Tibial nerve (tissue), 4 donors: ENCODE data around the gene ASB16. TPM values are rescaled to one million over a fixed set of nuclear protein-coding genes. Genes with fewer than 3 reads are reported as not detected.

Experiments
- DNase-seq, 2 donors: peaks; one replicate each; pipeline ENCODE4 v3.0.0-alpha.2; 2019; ENCODE audit warnings: low spot score in 2 of 2
- H3K27ac ChIP-seq, 4 donors: fragments of 200-600 bp; sonication (generic) in 3 of 4; one replicate each; pipeline ENCODE4 v1.5.1; 2017 to 2019; ENCODE audit warnings: mild to moderate bottlenecking in 1 of 4
- H3K27me3 ChIP-seq, 2 donors: fragments of 200-600 bp; sonication (generic) in 1 of 2; one replicate each; pipeline versions ENCODE4 v1.5.1 to v1.6.0; 2017 to 2019
- H3K36me3 ChIP-seq, 3 donors: fragments of 200-600 bp; sonication (generic); one replicate each; pipeline ENCODE4 v1.5.1; 2018 to 2019
- H3K4me1 ChIP-seq, 4 donors: fragments of 200-600 bp; sonication (generic) in 3 of 4; one replicate each; pipeline ENCODE4 v1.5.1; 2017 to 2019
- H3K4me3 ChIP-seq, 4 donors: fragments of 200-600 bp; sonication (generic) in 3 of 4; one replicate each; pipeline ENCODE4 v1.5.1; 2017 to 2019; ENCODE audit warnings: mild to moderate bottlenecking in 1 of 4, moderate library complexity in 1 of 4
- H3K9me3 ChIP-seq, 4 donors: fragments of 200-600 bp; sonication (generic) in 3 of 4; one replicate each; pipeline ENCODE4 v1.5.1; 2017 to 2019
- CTCF ChIP-seq, 5 experiments: fragments of 200-600 bp in 3 of 5; fragments of 450-650 bp in 2 of 5; sonication (generic) in 3 of 5; IDR thresholded peaks; one replicate each; pipeline ENCODE4 v1.5.1; 2016 to 2019; ENCODE audit warnings: antibody characterized with exemption in 5 of 5, mild to moderate bottlenecking in 3 of 5, moderate library complexity in 2 of 5
- EP300 ChIP-seq, 2 donors: sonication (generic); formaldehyde crosslinking; IDR thresholded peaks; one replicate each; pipeline ENCODE4 v1.6.1; 2017; ENCODE audit warnings: antibody characterized with exemption in 2 of 2, mild to moderate bottlenecking in 1 of 2
- POLR2A ChIP-seq, 2 donors: fragments of 450-650 bp; IDR thresholded peaks; one replicate each; pipeline ENCODE4 v1.6.1; 2017; ENCODE audit warnings: antibody characterized with exemption in 2 of 2, mild to moderate bottlenecking in 2 of 2, moderate library complexity in 2 of 2
- WGBS, 2 donors: methylation state at CpG; one replicate each; pipeline ENCODE4 v1.1.5; 2018; 5-methylcytosine and 5-hydroxymethylcytosine counted together
- total RNA-seq, 4 donors: library from RNA; depleted of rRNA; stranded (reverse); fragments of >200 nt; gene quantifications; one replicate each; pipeline ENCODE4 v1.1.0, GENCODE V29; 2016

ASB16 gene
- total RNA-seq, 4 donors from 2014 or later, result 2.7 TPM; not detected in 3

GRCh38 chr17:44219108-44219615, 48.7 kb downstream of the ASB16 start:
- no peaks in the 10 kb centered on the region for H3K9me3 ChIP-seq
- H3K4me1 ChIP-seq, result peaks cover 4 to 57% (median 38%) of the 10 kb centered on the region in 4 donors
- DNase-seq, result peak in 1 of 2 donors; percentile 31
- peak overlapping the region; percentile 95 to 99 (median 98) for H3K27ac ChIP-seq
- TF ChIP-seq EP300 (IDR thresholded peaks at IDR 0.05), result no peak
- TF ChIP-seq POLR2A (IDR thresholded peaks at IDR 0.05), result peak in 1 of 2 donors; percentile 19
- TF ChIP-seq CTCF (IDR thresholded peaks at IDR 0.05), result peak; percentile 52 to 90 (median 81)
- WGBS, 2 donors, result 0% methylated on average over 12 to 13 of the region's 73 CpGs
- H3K4me3 ChIP-seq, result peak overlapping the region; percentile 50 to 85 (median 76)
- H3K36me3 ChIP-seq, result peaks cover 0 to 25% (median 16%) of the 10 kb centered on the region in 3 donors
- H3K27me3 ChIP-seq, result no peaks in the 10 kb centered on the region

GRCh38 chr17:44219616-44220212, 49.2 kb downstream of the ASB16 start, which contains the start of gene UBTF:
Gene UBTF (minus strand): TSS chr17:44219675. CDS start chr17:44218229, 1,446 bp downstream.
- Histone ChIP-seq H3K4me3 (peak within 1 kb of the TSS; percentile 76 to 95 (median 81)), H3K9me3 (no peaks in the 10 kb centered on the region), H3K27ac (peak within 1 kb of the TSS; percentile 95 to 99 (median 98)), H3K36me3 (peaks cover 0 to 20% (median 15%) of the 10 kb centered on the region in 3 donors), H3K4me1 (peaks cover 4 to 59% (median 38%) of the 10 kb centered on the region in 4 donors), H3K27me3 (no peaks in the 10 kb centered on the region)
- WGBS, 2 donors, result 0% methylated on average over 10 of the region's 76 CpGs; no CpG with 5 or more reads in 1 of the 2 donors
- TF ChIP-seq POLR2A (IDR thresholded peaks at IDR 0.05), result no peak
- no peak for TF ChIP-seq CTCF (IDR thresholded peaks at IDR 0.05)
- no peak for DNase-seq

GRCh38 chr17:44220213-44221083, 49.9 kb downstream of the ASB16 start:
- peak overlapping the region; percentile 76 to 95 (median 81) for H3K4me3 ChIP-seq
- H3K4me1 ChIP-seq, result peaks cover 4 to 57% (median 38%) of the 10 kb centered on the region in 4 donors
- H3K27ac ChIP-seq, result peak overlapping the region; percentile 95 to 99 (median 98)
- WGBS, 2 donors, result 1% methylated on average over 55 to 61 of the region's 108 CpGs
- DNase-seq, result no peak
- peak in 1 of 2 donors; percentile 21 for TF ChIP-seq EP300 (IDR thresholded peaks at IDR 0.05)
- no peak for TF ChIP-seq CTCF (IDR thresholded peaks at IDR 0.05)
- H3K27me3 ChIP-seq, result no peaks in the 10 kb centered on the region
- H3K36me3 ChIP-seq, result peaks cover 0 to 12% (median 8%) of the 10 kb centered on the region in 3 donors
- no peaks in the 10 kb centered on the region for H3K9me3 ChIP-seq

GRCh38 chr17:44221084-44221861, 50.8 kb downstream of the ASB16 start:
- no peaks in the 10 kb centered on the region for H3K9me3 ChIP-seq
- H3K27ac ChIP-seq, result peak overlapping the region; percentile 95 to 99 (median 98)
- H3K27me3 ChIP-seq, result no peaks in the 10 kb centered on the region
- H3K36me3 ChIP-seq, result peaks cover 0 to 4% (median 0%) of the 10 kb centered on the region in 3 donors
- WGBS, 2 donors, result 1% methylated on average over 31 to 50 of the region's 54 CpGs
- H3K4me1 ChIP-seq, result peaks cover 4 to 49% (median 38%) of the 10 kb centered on the region in 4 donors
- DNase-seq, result peak; percentile 54 to 55
- H3K4me3 ChIP-seq, result peak overlapping the region; percentile 76 to 95 (median 81)
- TF ChIP-seq POLR2A (IDR thresholded peaks at IDR 0.05) (no peak), CTCF (IDR thresholded peaks at IDR 0.05) (peak in 1 of 5 experiments; percentile 4), EP300 (IDR thresholded peaks at IDR 0.05) (peak in 1 of 2 donors; percentile 27)
